H1 (cell line): ENCODE data around the gene TBX2. TPM values are rescaled to one million over a fixed set of nuclear protein-coding genes. Genes with fewer than 3 reads are reported as not detected.

Source experiments
- BACH1 ChIP-seq: IDR thresholded peaks from 2 replicates; pipeline ENCODE4 v1.6.1; 2012; ENCODE audit warnings: low read length, improper control_type of control experiment
- CBX8 ChIP-seq: fragments of 300-800, 300-1000 bp; sonication (generic); IDR thresholded peaks from 2 replicates; pipeline ENCODE4 v1.7.1; 2016; ENCODE audit warnings: low read depth, low read length, borderline replicate concordance
- CTCF ChIP-seq, 3 experiments: IDR thresholded peaks; 1 replicate in 2 of 3; 2 replicates in 1 of 3; pipeline versions ENCODE4 v1.5.1 to v1.6.1; 2011; ENCODE audit warnings: low read length in 3 of 3, mild to moderate bottlenecking in 3 of 3, inconsistent platforms in 2 of 3, low read depth in 1 of 3, moderate library complexity in 1 of 3; ENCODE audit not compliant: insufficient read depth in 1 of 3; ENCODE audit errors: control extremely low read depth in 1 of 3
- E2F6 ChIP-seq: IDR thresholded peaks from 2 replicates; pipeline ENCODE4 v1.6.1; 2012; ENCODE audit warnings: inconsistent platforms
- EZH2 ChIP-seq: fragments of 200-600 bp; sonication (generic); IDR thresholded peaks from 2 replicates; pipeline ENCODE4 v1.7.1; 2012; ENCODE audit warnings: low read depth, mild to moderate bottlenecking, moderate library complexity, low read length, inconsistent platforms; ENCODE audit not compliant: severe bottlenecking
- HDAC2 ChIP-seq, 2 experiments: fragments of 300-600 bp in 1 of 2; sonication (generic) in 1 of 2; IDR thresholded peaks; 2 replicates each; pipeline ENCODE4 v1.6.1; 2011 to 2012; ENCODE audit warnings: low read depth in 2 of 2, low read length in 2 of 2, mild to moderate bottlenecking in 2 of 2, moderate library complexity in 2 of 2, borderline replicate concordance in 1 of 2, inconsistent platforms in 1 of 2
- HDAC6 ChIP-seq: IDR thresholded peaks from one replicate; pipeline ENCODE4 v1.7.1; 2012; ENCODE audit warnings: low read depth, mild to moderate bottlenecking, inconsistent platforms, low read length, moderate library complexity
- JUN ChIP-seq: IDR thresholded peaks from 2 replicates; pipeline ENCODE4 v1.6.1; 2011; ENCODE audit warnings: low read depth, mild to moderate bottlenecking, improper control_type of control experiment, low read length
- JUND ChIP-seq: IDR thresholded peaks from 2 replicates; pipeline ENCODE4 v1.6.1; 2011; ENCODE audit warnings: mild to moderate bottlenecking, improper control_type of control experiment, low read length
- MAX ChIP-seq: IDR thresholded peaks from 2 replicates; pipeline ENCODE4 v1.6.1; 2012; ENCODE audit warnings: inconsistent platforms
- POLR2AphosphoS5 ChIP-seq: IDR thresholded peaks from 2 replicates; pipeline ENCODE4 v1.6.1; 2011; ENCODE audit warnings: low read depth, low read length
- RBBP5 ChIP-seq: IDR thresholded peaks from 2 replicates; pipeline ENCODE4 v1.7.1; 2012; ENCODE audit warnings: low read depth, mild to moderate bottlenecking, inconsistent platforms, low read length, moderate library complexity, borderline replicate concordance
- RFX5 ChIP-seq: IDR thresholded peaks from 2 replicates; pipeline ENCODE4 v1.6.1; 2011; ENCODE audit warnings: low read depth, low read length, improper control_type of control experiment, borderline replicate concordance
- RXRA ChIP-seq: IDR thresholded peaks from 2 replicates; pipeline ENCODE4 v1.6.1; 2011; ENCODE audit warnings: low read depth, mild to moderate bottlenecking, low read length, moderate library complexity; ENCODE audit not compliant: insufficient read depth
- SIX5 ChIP-seq: IDR thresholded peaks from 2 replicates; pipeline ENCODE4 v1.6.1; 2011; ENCODE audit warnings: mild to moderate bottlenecking, low read depth, low read length
- SP4 ChIP-seq: IDR thresholded peaks from 2 replicates; pipeline ENCODE4 v1.6.1; 2012; ENCODE audit warnings: low read length, inconsistent platforms
- TAF7 ChIP-seq: optimal IDR thresholded peaks from 2 replicates; pipeline ENCODE3; 2011; ENCODE audit warnings: low read depth, mild to moderate bottlenecking, inconsistent platforms, low read length, moderate library complexity, borderline replicate concordance
- YY1 ChIP-seq: IDR thresholded peaks from 2 replicates; pipeline ENCODE4 v1.6.1; 2011; ENCODE audit warnings: low read depth, mild to moderate bottlenecking, low read length
- polyA plus RNA-seq, 7 experiments: library from polyadenylated mRNA; depleted of rRNA in 3 of 7; stranded (reverse) in 5 of 7; unstranded in 2 of 7; fragments of >200 nt in 5 of 7; fragments of 200-250 nt in 2 of 7; gene quantifications; 1 replicate in 5 of 7; 2 replicates in 1 of 7; 4 replicates in 1 of 7; pipeline versions ENCODE4 v1.2.1 to v1.2.3, GENCODE V29; 2011 to 2013; ENCODE audit warnings: missing spikeins in 2 of 7, mixed read lengths in 2 of 7
- total RNA-seq: library from RNA; stranded (reverse); fragmentation: NEBNext Ultra II Directional; extraction: Animal tissue kit (Norgen Biotek cat#: 25700); gene quantifications from 2 replicates; pipeline ENCODE4 v1.2.1, GENCODE V29; 2021

Gene TBX2
- total and polyA plus RNA-seq, 2 of the 8 experiments (the other 6 are each of a cell fraction or from before 2014, with no cell fraction given), result not detected

GRCh38 chr17:61412143-61412859, 12.7 kb downstream of the TBX2 start (continued):
- TF ChIP-seq EZH2 (peak; percentile 53), SIX5 (no peak), POLR2AphosphoS5 (peak; percentile 24; the same call in 1 of the 2 replicates), RBBP5 (no peak), RXRA (no peak), CTCF (IDR thresholded peaks at IDR 0.05; ENCODE audit: control extremely low read depth in 1 of 3, insufficient read depth in 1 of 3, low read depth in 1 of 3, low read length in 3 of 3) (peak; percentile 84 to 95 (median 87)), YY1 (no peak), MAX (0 out of 2 replicates have a peak, but pooled peaks have one; percentile 37), E2F6 (peak; percentile 84), CBX8 (no peak), JUN (no peak), JUND (0 out of 2 replicates have a peak, but pooled peaks have one; percentile 11), TAF7 (peak; percentile 31), RFX5 (no peak), SP4 (peak; percentile 61; the same call in 1 of the 2 replicates), HDAC6 (no peak), HDAC2 (IDR thresholded peaks at IDR 0.05; ENCODE audit: borderline replicate concordance in 1 of 2, low read depth in 2 of 2, low read length in 2 of 2) (peak; percentile 10 to 95; a peak in 1 of 4 replicates), BACH1 (peak; percentile 91)
